ENCODE results near the gene PHLDB2.

The PHLDB2 gene

DNA sequence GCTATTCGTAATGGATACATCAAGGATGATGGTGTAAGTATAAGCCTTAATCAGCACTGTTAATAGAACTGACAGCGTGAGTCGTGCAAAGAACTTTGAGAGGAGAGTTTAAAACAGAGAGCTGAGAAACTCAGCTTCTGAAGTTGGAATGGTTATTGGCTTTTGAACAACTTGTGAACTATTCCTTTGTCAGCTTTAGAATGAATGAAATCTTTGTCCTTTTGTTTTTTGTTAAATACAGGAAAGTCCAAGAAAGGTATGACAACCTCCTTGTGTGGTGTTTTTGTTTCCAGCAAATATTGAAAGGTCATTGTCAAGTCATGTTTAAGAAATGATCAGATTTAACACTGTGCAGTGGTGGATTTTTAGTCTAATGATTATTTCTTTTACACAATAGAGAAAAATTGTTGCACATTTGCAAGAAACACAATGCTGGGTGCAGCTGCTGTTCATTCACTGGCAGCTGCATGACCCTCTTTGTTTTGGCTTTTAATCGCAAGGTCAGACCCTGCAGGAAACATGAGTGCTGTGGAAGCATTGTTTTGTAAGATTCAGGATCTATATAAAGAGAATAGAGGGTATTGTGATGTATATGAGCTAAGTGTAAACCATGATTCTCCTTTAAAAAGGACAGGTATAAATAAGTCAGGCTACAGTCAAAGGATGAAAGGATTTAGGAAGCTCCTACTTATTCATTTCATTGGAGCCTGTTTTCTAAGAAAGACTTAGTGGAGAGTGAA is 98.1 kb downstream of the PHLDB2 start:
- no peaks in the 10 kb centered on the region for H3K27me3 ChIP-seq (ENCODE audit: control insufficient read depth in 5 of 5, insufficient read depth in 4 of 5, low read length in 5 of 5)
- no peak overlapping the region for H3K27ac ChIP-seq (ENCODE audit: low read depth, low read length)
- peaks cover 28 to 59% (median 39%) of the 10 kb centered on the region in 5 donors for H3K36me3 ChIP-seq (ENCODE audit: control insufficient read depth in 5 of 5, insufficient read depth in 5 of 5, low read length in 5 of 5)
- no peak overlapping the region for H3K9ac ChIP-seq (ENCODE audit: low read length in 5 of 5)
- H3K9me3 ChIP-seq (ENCODE audit: control insufficient read depth in 5 of 5, low read length in 5 of 5), result no peaks in the 10 kb centered on the region
- H3K4me3 ChIP-seq (ENCODE audit: low read depth in 1 of 5, low read length in 5 of 5), result no peak overlapping the region
- peaks cover 0 to 24% (median 16%) of the 10 kb centered on the region in 5 donors for H3K4me1 ChIP-seq (ENCODE audit: control insufficient read depth in 5 of 5, insufficient read depth in 5 of 5, low read length in 5 of 5)

DNA sequence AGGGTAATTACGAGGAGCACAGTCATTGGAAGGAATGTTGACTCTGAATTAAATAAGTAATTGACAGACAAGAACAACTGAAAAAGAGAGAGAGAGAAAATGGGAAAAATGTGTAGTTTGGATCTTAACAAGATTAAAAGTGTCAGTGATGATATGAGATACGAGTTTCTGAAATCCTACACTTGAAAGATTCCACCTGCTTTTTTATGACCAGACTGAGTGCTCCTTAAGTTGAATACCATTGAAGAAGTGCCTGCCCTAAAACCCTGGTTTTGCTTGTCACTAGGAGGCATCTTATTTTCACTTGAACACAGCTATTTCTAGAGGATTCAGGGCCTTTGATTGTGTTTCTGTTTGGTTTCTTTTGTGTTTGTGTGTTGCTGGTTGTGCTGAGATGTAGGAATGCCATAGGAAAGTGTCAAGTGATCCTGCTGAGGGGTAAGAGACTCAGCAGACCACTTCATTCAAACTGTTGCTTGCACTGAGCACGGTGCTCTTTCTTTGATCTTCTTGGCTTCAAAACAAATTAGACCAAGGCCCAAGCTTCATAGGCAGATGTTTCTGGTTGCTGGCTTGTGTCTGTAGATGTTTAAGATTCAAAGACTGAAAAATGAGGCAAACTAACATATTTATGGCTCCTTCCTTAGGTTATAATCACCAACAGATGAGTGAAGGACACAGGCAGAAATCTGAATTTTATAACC is 102.5 kb downstream of the PHLDB2 start:
- H3K4me3 ChIP-seq (ENCODE audit: low read depth in 1 of 5, low read length in 5 of 5), result no peak overlapping the region
- H3K9me3 ChIP-seq (ENCODE audit: control insufficient read depth in 5 of 5, low read length in 5 of 5), result no peaks in the 10 kb centered on the region
- no peaks in the 10 kb centered on the region for H3K27me3 ChIP-seq (ENCODE audit: control insufficient read depth in 5 of 5, insufficient read depth in 4 of 5, low read length in 5 of 5)
- peak overlapping the region; percentile 74 for H3K27ac ChIP-seq (ENCODE audit: low read depth, low read length)
- H3K4me1 ChIP-seq (ENCODE audit: control insufficient read depth in 5 of 5, insufficient read depth in 5 of 5, low read length in 5 of 5), result peaks cover 0 to 17% (median 4%) of the 10 kb centered on the region in 5 donors
- H3K36me3 ChIP-seq (ENCODE audit: control insufficient read depth in 5 of 5, insufficient read depth in 5 of 5, low read length in 5 of 5), result peaks cover 15 to 66% (median 48%) of the 10 kb centered on the region in 5 donors
- H3K9ac ChIP-seq (ENCODE audit: low read length in 5 of 5), result no peak overlapping the region

DNA sequence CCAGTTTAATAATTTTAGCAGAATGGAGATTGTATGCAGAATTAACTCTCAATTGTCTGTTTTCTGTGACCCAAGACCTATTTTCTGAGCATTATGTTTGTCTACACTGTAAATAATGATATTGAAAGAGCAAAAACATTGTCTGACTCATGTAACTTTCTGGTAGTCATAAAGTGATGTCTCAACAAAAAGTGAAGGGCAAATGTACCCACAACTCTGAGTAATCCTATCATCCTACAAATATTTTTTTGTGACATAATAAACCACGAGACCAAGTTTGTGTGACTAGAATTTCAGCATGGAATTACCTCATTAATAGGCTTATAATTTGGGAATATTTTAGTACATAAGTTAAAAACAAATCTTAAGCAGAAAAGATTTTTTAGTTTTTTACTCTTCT is 104.4 kb downstream of the PHLDB2 start:
- Histone ChIP-seq H3K36me3 (ENCODE audit: control insufficient read depth in 5 of 5, insufficient read depth in 5 of 5, low read length in 5 of 5) (peaks cover 19 to 72% (median 45%) of the 10 kb centered on the region in 5 donors), H3K27me3 (ENCODE audit: control insufficient read depth in 5 of 5, insufficient read depth in 4 of 5, low read length in 5 of 5) (no peaks in the 10 kb centered on the region), H3K4me1 (ENCODE audit: control insufficient read depth in 5 of 5, insufficient read depth in 5 of 5, low read length in 5 of 5) (peaks cover 0 to 14% (median 13%) of the 10 kb centered on the region in 5 donors), H3K4me3 (ENCODE audit: low read depth in 1 of 5, low read length in 5 of 5) (no peak overlapping the region), H3K27ac (ENCODE audit: low read depth, low read length) (peak overlapping the region; percentile 78), H3K9me3 (ENCODE audit: control insufficient read depth in 5 of 5, low read length in 5 of 5) (no peaks in the 10 kb centered on the region), H3K9ac (ENCODE audit: low read length in 5 of 5) (peak overlapping the region in 2 of 5 donors; percentile 21 to 63)

DNA sequence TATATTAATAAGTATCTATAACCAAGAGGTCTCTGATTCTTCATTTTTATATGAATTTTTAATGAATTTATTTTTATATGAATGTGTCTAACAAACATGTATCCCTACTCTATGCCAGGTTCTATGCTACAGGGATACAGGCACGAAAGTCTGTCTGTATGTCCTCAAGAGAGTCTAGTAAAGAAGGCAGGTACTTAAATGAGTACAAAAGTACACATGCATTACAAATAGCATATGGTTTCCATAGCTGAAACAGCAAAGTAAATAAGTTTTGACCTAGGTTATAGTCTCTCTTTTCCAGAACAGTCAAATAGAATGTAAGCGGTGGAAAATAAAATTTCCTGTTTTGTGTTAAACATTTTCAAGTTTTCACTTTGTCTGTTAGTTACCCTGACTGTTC is 106.4 kb downstream of the PHLDB2 start:
- Histone ChIP-seq H3K9me3 (ENCODE audit: control insufficient read depth in 5 of 5, low read length in 5 of 5) (no peaks in the 10 kb centered on the region), H3K9ac (ENCODE audit: low read length in 5 of 5) (no peak overlapping the region), H3K27ac (ENCODE audit: low read depth, low read length) (peak overlapping the region; percentile 80), H3K27me3 (ENCODE audit: control insufficient read depth in 5 of 5, insufficient read depth in 4 of 5, low read length in 5 of 5) (no peaks in the 10 kb centered on the region), H3K4me3 (ENCODE audit: low read depth in 1 of 5, low read length in 5 of 5) (no peak overlapping the region), H3K4me1 (ENCODE audit: control insufficient read depth in 5 of 5, insufficient read depth in 5 of 5, low read length in 5 of 5) (peaks cover 0 to 17% (median 13%) of the 10 kb centered on the region in 5 donors), H3K36me3 (ENCODE audit: control insufficient read depth in 5 of 5, insufficient read depth in 5 of 5, low read length in 5 of 5) (peaks cover 14 to 79% (median 51%) of the 10 kb centered on the region in 5 donors)

DNA sequence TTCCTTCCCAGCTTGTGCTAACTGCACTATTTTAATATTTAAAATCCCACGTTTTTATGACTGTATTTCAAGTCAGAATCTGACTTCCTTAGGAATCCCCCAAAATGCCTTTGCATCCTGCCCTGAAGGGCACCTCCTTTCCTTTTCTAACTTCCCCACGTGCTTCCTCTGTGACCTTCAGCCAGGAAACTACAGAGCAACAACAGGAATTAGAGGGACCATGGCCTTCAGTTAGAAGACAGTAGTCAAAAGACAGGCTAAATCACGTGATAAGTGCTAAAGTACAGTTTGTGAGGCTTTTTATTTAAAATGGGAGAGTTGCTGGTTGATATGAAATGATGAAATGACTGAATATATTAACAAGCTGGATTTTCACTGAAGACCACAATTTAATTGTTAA is 108.0 kb downstream of the PHLDB2 start:
- no peaks in the 10 kb centered on the region for H3K9me3 ChIP-seq (ENCODE audit: control insufficient read depth in 5 of 5, low read length in 5 of 5)
- peak overlapping the region in 3 of 5 donors; percentile 20 to 62 (median 53) for H3K9ac ChIP-seq (ENCODE audit: low read length in 5 of 5)
- peaks cover 24 to 86% (median 62%) of the 10 kb centered on the region in 5 donors for H3K36me3 ChIP-seq (ENCODE audit: control insufficient read depth in 5 of 5, insufficient read depth in 5 of 5, low read length in 5 of 5)
- peaks cover 0 to 17% (median 13%) of the 10 kb centered on the region in 5 donors for H3K4me1 ChIP-seq (ENCODE audit: control insufficient read depth in 5 of 5, insufficient read depth in 5 of 5, low read length in 5 of 5)
- peak overlapping the region; percentile 80 for H3K27ac ChIP-seq (ENCODE audit: low read depth, low read length)
- no peak overlapping the region for H3K4me3 ChIP-seq (ENCODE audit: low read depth in 1 of 5, low read length in 5 of 5)
- H3K27me3 ChIP-seq (ENCODE audit: control insufficient read depth in 5 of 5, insufficient read depth in 4 of 5, low read length in 5 of 5), result no peaks in the 10 kb centered on the region

DNA sequence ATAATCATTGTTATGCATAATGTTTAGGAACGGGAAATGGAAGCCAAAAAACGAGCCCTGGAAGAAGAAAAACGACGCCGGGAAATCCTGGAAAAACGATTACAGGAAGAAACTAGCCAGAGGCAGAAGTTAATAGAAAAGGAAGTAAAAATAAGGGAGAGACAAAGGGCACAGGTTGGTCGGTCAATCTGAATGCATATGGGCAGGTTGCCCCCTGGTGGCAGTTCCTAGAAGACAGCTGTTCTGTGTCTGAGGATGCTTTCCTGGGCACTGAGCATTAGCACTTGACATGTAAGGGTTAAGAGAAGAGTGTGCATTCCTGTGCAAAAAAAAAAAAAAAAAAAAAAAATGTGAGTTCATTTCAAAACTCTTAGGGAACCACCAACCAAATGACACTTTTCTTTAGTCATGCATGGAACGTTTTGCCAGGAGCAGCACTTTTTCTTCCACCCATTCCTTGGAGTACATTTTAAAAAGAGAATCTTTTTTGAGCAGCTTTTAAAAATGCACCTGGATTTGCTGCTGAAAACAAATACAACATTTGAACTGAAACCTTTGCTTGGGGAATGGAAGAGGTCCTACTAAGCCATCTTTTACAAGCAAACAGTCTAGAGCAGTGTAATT is 108.7 kb downstream of the PHLDB2 start:
- H3K4me1 ChIP-seq (ENCODE audit: control insufficient read depth in 5 of 5, insufficient read depth in 5 of 5, low read length in 5 of 5), result peaks cover 0 to 17% (median 13%) of the 10 kb centered on the region in 5 donors
- H3K27me3 ChIP-seq (ENCODE audit: control insufficient read depth in 5 of 5, insufficient read depth in 4 of 5, low read length in 5 of 5), result no peaks in the 10 kb centered on the region
- H3K9ac ChIP-seq (ENCODE audit: low read length in 5 of 5), result peak overlapping the region in 2 of 5 donors; percentile 20 to 53
- H3K27ac ChIP-seq (ENCODE audit: low read depth, low read length), result peak overlapping the region; percentile 80
- H3K4me3 ChIP-seq (ENCODE audit: low read depth in 1 of 5, low read length in 5 of 5), result no peak overlapping the region
- no peaks in the 10 kb centered on the region for H3K9me3 ChIP-seq (ENCODE audit: control insufficient read depth in 5 of 5, low read length in 5 of 5)
- H3K36me3 ChIP-seq (ENCODE audit: control insufficient read depth in 5 of 5, insufficient read depth in 5 of 5, low read length in 5 of 5), result peaks cover 24 to 87% (median 61%) of the 10 kb centered on the region in 5 donors

DNA sequence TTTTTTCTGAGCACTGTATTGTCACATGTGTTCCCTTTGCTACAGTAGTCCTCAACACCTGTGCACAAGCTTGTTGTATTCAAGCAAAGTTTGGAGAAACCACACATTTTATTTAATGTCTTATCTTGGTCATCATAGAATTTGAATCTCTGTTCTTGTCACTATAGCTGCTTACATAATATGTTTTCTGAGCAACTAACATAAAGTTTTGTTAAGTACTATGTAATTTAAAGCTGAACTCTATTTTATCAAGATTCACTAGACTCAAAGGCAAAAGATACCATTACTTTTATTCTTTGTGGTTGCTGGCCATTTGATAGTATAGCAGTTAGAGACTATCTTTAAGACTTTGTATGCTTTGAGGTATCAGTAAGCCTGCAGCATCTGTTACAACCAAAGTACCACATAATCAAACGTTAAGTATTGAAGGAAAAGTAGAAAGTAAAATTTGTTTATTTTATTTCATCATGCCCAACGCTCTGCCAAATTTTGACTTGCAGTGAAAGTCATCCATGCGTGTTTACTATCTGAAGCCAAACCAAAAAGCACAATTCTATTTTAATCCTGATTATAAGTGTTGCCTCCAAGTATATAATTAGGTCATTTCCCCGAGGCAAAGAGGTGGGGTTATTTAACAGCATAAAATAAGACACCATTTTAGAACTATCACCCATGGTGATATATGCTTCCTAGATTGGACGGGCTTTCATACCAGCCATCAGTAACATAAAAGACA is 109.4 kb downstream of the PHLDB2 start:
- Histone ChIP-seq H3K9me3 (ENCODE audit: control insufficient read depth in 5 of 5, low read length in 5 of 5) (no peaks in the 10 kb centered on the region), H3K36me3 (ENCODE audit: control insufficient read depth in 5 of 5, insufficient read depth in 5 of 5, low read length in 5 of 5) (peaks cover 24 to 82% (median 60%) of the 10 kb centered on the region in 5 donors), H3K9ac (ENCODE audit: low read length in 5 of 5) (no peak overlapping the region), H3K4me3 (ENCODE audit: low read depth in 1 of 5, low read length in 5 of 5) (no peak overlapping the region), H3K27me3 (ENCODE audit: control insufficient read depth in 5 of 5, insufficient read depth in 4 of 5, low read length in 5 of 5) (no peaks in the 10 kb centered on the region), H3K27ac (ENCODE audit: low read depth, low read length) (peak overlapping the region; percentile 12), H3K4me1 (ENCODE audit: control insufficient read depth in 5 of 5, insufficient read depth in 5 of 5, low read length in 5 of 5) (peaks cover 0 to 17% (median 13%) of the 10 kb centered on the region in 5 donors)

DNA sequence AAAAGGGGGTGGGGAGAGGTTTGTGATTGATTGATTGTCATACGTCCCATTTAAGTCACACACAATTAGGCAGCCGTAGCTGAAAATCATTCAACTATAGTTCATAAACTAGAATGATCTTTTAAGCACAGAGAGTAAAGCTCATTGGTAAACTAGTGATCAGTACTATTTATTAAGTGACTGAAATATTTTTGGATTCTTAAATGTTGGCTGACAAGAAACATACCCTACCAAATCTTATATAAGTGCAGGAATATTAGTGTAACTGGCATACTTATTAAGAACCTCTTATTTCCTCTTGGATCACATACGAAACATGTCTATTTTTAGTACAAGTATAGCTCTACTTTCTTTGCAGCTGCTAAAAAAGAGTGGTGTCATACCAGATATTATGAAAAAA is 111.3 kb downstream of the PHLDB2 start:
- Histone ChIP-seq H3K9ac (ENCODE audit: low read length in 5 of 5) (peak overlapping the region in 1 of 5 donors; percentile 24), H3K36me3 (ENCODE audit: control insufficient read depth in 5 of 5, insufficient read depth in 5 of 5, low read length in 5 of 5) (peaks cover 29 to 80% (median 64%) of the 10 kb centered on the region in 5 donors), H3K27ac (ENCODE audit: low read depth, low read length) (no peak overlapping the region), H3K4me1 (ENCODE audit: control insufficient read depth in 5 of 5, insufficient read depth in 5 of 5, low read length in 5 of 5) (peaks cover 0 to 17% (median 13%) of the 10 kb centered on the region in 5 donors), H3K9me3 (ENCODE audit: control insufficient read depth in 5 of 5, low read length in 5 of 5) (no peaks in the 10 kb centered on the region), H3K27me3 (ENCODE audit: control insufficient read depth in 5 of 5, insufficient read depth in 4 of 5, low read length in 5 of 5) (no peaks in the 10 kb centered on the region), H3K4me3 (ENCODE audit: low read depth in 1 of 5, low read length in 5 of 5) (no peak overlapping the region)

DNA sequence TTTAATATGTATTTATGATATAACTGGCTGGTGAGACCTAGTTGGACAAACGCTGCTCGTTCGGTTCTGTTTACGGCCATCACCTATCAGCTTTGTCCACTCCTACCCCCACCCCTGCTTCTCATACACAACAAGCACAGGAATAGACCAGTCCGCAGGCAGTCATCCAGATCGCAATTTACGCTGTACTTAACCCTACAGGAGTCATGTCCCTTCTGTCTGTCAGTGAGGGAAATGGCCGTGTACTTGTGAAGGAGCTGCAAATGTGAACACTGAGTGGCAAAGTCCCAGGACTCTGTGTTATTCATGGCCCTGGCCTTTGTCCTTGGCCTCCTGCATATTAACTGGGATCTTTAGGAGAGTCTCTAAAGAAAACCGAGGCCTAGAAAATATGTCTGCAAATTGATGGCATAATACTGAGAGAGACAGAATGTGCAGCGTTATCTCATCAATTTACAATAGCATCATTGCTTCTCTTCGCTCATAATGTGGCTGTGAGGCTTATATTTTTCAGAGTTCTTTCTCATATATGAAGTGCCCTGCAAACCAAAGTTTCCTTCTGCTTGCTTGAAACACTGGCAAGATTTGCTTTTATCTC is 112.6 kb downstream of the PHLDB2 start:
- Histone ChIP-seq H3K4me3 (ENCODE audit: low read depth in 1 of 5, low read length in 5 of 5) (no peak overlapping the region), H3K36me3 (ENCODE audit: control insufficient read depth in 5 of 5, insufficient read depth in 5 of 5, low read length in 5 of 5) (peaks cover 29 to 68% (median 52%) of the 10 kb centered on the region in 5 donors), H3K27ac (ENCODE audit: low read depth, low read length) (no peak overlapping the region), H3K9me3 (ENCODE audit: control insufficient read depth in 5 of 5, low read length in 5 of 5) (no peaks in the 10 kb centered on the region), H3K4me1 (ENCODE audit: control insufficient read depth in 5 of 5, insufficient read depth in 5 of 5, low read length in 5 of 5) (peaks cover 0 to 14% (median 8%) of the 10 kb centered on the region in 5 donors), H3K9ac (ENCODE audit: low read length in 5 of 5) (peak overlapping the region in 1 of 5 donors; percentile 7), H3K27me3 (ENCODE audit: control insufficient read depth in 5 of 5, insufficient read depth in 4 of 5, low read length in 5 of 5) (no peaks in the 10 kb centered on the region)

Data from subcutaneous abdominal adipose tissue (tissue), 5 donors.